Inferior parietal cortex (tissue), 1 donor: ENCODE results near the gene EXOC7.
"Not testable (repeated sequence)": the region's sequence is repeated elsewhere in the genome, so short reads cannot be mapped to it uniquely, and the experiment has no call there.

Experiments used
- DNase-seq: peaks from one replicate; pipeline ENCODE4 v3.0.0-alpha.2; 2016; ENCODE audit errors: extremely low spot score

EXOC7 gene

GRCh38 chr17:76088868-76089576 lies 14.6 kb downstream of the EXOC7 start:
- DNase-seq: no peak

- DNase-seq: no peak
Observed at GRCh38 chr17:76088041-76088867, 15.3 kb downstream of the EXOC7 start.

GRCh38 chr17:76087531-76087930 lies 16.1 kb downstream of the EXOC7 start:
- DNase-seq: no peak

GRCh38 chr17:76086384-76086783 lies 17.2 kb downstream of the EXOC7 start:
- no peak for DNase-seq

- DNase-seq: no peak
Observed at GRCh38 chr17:76085731-76086366, 17.7 kb downstream of the EXOC7 start.

GRCh38 chr17:76085066-76085730 lies 18.4 kb downstream of the EXOC7 start:
- no peak for DNase-seq

GRCh38 chr17:76083536-76084182 lies 19.9 kb downstream of the EXOC7 start:
- no peak for DNase-seq

- DNase-seq: no peak
Observed at GRCh38 chr17:76082326-76083251, 21.0 kb downstream of the EXOC7 start.

GRCh38 chr17:76081295-76082210 lies 22.0 kb downstream of the EXOC7 start:
- DNase-seq: no peak

- no peak for DNase-seq
Observed at GRCh38 chr17:76080768-76081287, 22.8 kb downstream of the EXOC7 start.

- DNase-seq: no peak
Observed at GRCh38 chr17:76079956-76080767, 23.4 kb downstream of the EXOC7 start.

- DNase-seq: no peak
Observed at GRCh38 chr17:76079535-76079955, 24.0 kb downstream of the EXOC7 start.

GRCh38 chr17:76078860-76079534 lies 24.6 kb downstream of the EXOC7 start, which contains the start of gene ZACN:
Gene ZACN, plus strand, starts transcription at chr17:76079182. Its CDS starts 83 bp downstream, at chr17:76079265.
- DNase-seq: no peak

GRCh38 chr17:76078370-76078769 lies 25.2 kb downstream of the EXOC7 start:
- DNase-seq: not testable (repeated sequence)

- no peak for DNase-seq
Observed at GRCh38 chr17:76077584-76078110, 25.9 kb downstream of the EXOC7 start.

GRCh38 chr17:76076765-76077583 lies 26.6 kb downstream of the EXOC7 start:
- DNase-seq: no peak
